HepG2 (cell line): ENCODE data around the gene TIAM1. TPM values are rescaled to one million over a fixed set of nuclear protein-coding genes. Genes with fewer than 3 reads are reported as not detected.

ENCODE experiments used
- ATAC-seq: fragments of 200-7000 bp; cut with Tn5 transposase; 3 replicates; pipeline ENCODE4 v1.9.1; 2020; ENCODE audit warnings: mild to moderate bottlenecking, moderate library complexity
- BruUV-seq: library from RNA; stranded (reverse); fragments of 400-500 nt; replicated peaks from 2 replicates; lab custom pipeline; 2021; lab: Mats Ljungman, UMichigan
- CTCF ChIA-PET: fragments of 300-600 bp; formaldehyde crosslinking; extraction: SDS; loops from one replicate; lab custom pipeline; 2021; ENCODE audit warnings: low total read pairs, inconsistent platforms, low intra/inter-chr PET ratio; lab: Yijun Ruan, JAX
- POLR2A ChIA-PET: fragments of 350-600 bp; sonication (Branson Sonifier 250); formaldehyde crosslinking; loops from one replicate; lab custom pipeline; 2020; ENCODE audit warnings: antibody characterized with exemption, inconsistent platforms; lab: Yijun Ruan, JAX
- DNase-seq: peaks from one replicate; pipeline ENCODE4 v3.0.0-alpha.2; 2015; ENCODE audit warnings: low spot score
- FAIRE-seq: peaks from 3 replicates; lab custom pipeline; 2011; peaks lifted over from hg19 to GRCh38; lab: Jason Lieb, UNC
- H2AFZ ChIP-seq: one replicate; pipeline ENCODE4 v1.6.1; 2011; ENCODE audit warnings: low read length, inconsistent platforms
- H3K27ac ChIP-seq: fragments of 300-600 bp; 3 replicates; pipeline ENCODE4 v1.8.0; 2011; ENCODE audit warnings: mixed run types, mild to moderate bottlenecking, mixed read lengths, low read length, inconsistent platforms; ENCODE audit not compliant: insufficient read depth; ENCODE audit errors: extremely low read length
- H3K27me3 ChIP-seq, 2 experiments: fragments of 200-600 bp in 1 of 2; 2 replicates in 1 of 2; 3 replicates in 1 of 2; pipeline versions ENCODE4 v1.6.0 to v1.8.0; 2011; ENCODE audit warnings: low read length in 2 of 2, mild to moderate bottlenecking in 2 of 2, moderate library complexity in 2 of 2, inconsistent platforms in 1 of 2; ENCODE audit not compliant: insufficient read depth in 2 of 2, control insufficient read depth in 1 of 2
- H3K36me3 ChIP-seq, 2 experiments: fragments of 200-600 bp in 1 of 2; replicated peaks in 1 of 2; 2 replicates in 1 of 2; 3 replicates in 1 of 2; pipeline versions ENCODE4 v1.5.1 to v1.8.0; 2011; ENCODE audit warnings: low read length in 2 of 2, inconsistent platforms in 1 of 2; ENCODE audit not compliant: insufficient read depth in 2 of 2, control insufficient read depth in 1 of 2
- H3K4me1 ChIP-seq: 2 replicates; pipeline ENCODE4 v1.5.1; 2012; ENCODE audit warnings: low read length, inconsistent platforms; ENCODE audit not compliant: insufficient read depth
- H3K4me2 ChIP-seq: 2 replicates; pipeline ENCODE4 v1.6.0; 2011; ENCODE audit warnings: low read depth, low read length, inconsistent platforms
- H3K4me3 ChIP-seq, 3 experiments: fragments of 200-600 bp in 1 of 3; sonication (generic), shearing (Covaris generic) in 1 of 3; replicated peaks in 1 of 3; 2 replicates each; pipeline ENCODE4 v1.5.1; 2011 to 2016; ENCODE audit warnings: low read length in 3 of 3, inconsistent platforms in 2 of 3, low read depth in 2 of 3, mild to moderate bottlenecking in 2 of 3, control low read depth in 1 of 3, mixed read lengths in 1 of 3; ENCODE audit not compliant: insufficient read depth in 1 of 3
- H3K79me2 ChIP-seq: one replicate; pipeline ENCODE4 v1.6.1; 2011; ENCODE audit warnings: low read length, inconsistent platforms; ENCODE audit not compliant: insufficient read depth
- H3K9ac ChIP-seq: 2 replicates; pipeline ENCODE4 v1.6.0; 2011; ENCODE audit warnings: mild to moderate bottlenecking, low read depth, low read length, inconsistent platforms; ENCODE audit not compliant: insufficient read depth
- H3K9me3 ChIP-seq: 2 replicates; pipeline ENCODE4 v1.5.1; 2012; ENCODE audit warnings: mild to moderate bottlenecking, low read length
- H4K20me1 ChIP-seq: 2 replicates; pipeline ENCODE4 v1.6.0; 2011; ENCODE audit warnings: inconsistent platforms, mild to moderate bottlenecking, low read length, moderate library complexity; ENCODE audit not compliant: insufficient read depth
- CEBPB ChIP-seq: IDR thresholded peaks from 2 replicates; pipeline ENCODE4 v1.6.1; 2011; ENCODE audit warnings: low read depth, low read length, improper control_type of control experiment, borderline replicate concordance
- MTF2 ChIP-seq: sonication (generic); formaldehyde crosslinking; IDR thresholded peaks from 2 replicates; pipeline ENCODE4 v1.5.0; 2020; ENCODE audit warnings: missing genetic modification reagents, borderline replicate concordance
- PHB2 ChIP-seq: fragments of 450-650 bp; IDR thresholded peaks from 2 replicates; pipeline ENCODE4 v1.6.1; 2018; ENCODE audit not compliant: partially characterized antibody
- SETDB1 ChIP-seq: sonication (generic); formaldehyde crosslinking; IDR thresholded peaks from 2 replicates; pipeline ENCODE4 v1.5.1; 2020; ENCODE audit warnings: missing genetic modification reagents, mild to moderate bottlenecking, borderline replicate concordance
- TEF ChIP-seq: sonication (generic); formaldehyde crosslinking; IDR thresholded peaks from 2 replicates; pipeline ENCODE4 v1.5.0; 2020; ENCODE audit warnings: missing genetic modification reagents
- TIGD3 ChIP-seq: sonication (generic); formaldehyde crosslinking; IDR thresholded peaks from 2 replicates; pipeline ENCODE4 v1.5.1; 2020; ENCODE audit warnings: mild to moderate bottlenecking, missing genetic modification reagents, borderline replicate concordance
- ZNF101 ChIP-seq: sonication (generic); formaldehyde crosslinking; IDR thresholded peaks from 2 replicates; pipeline ENCODE4 v1.4.0; 2020; ENCODE audit warnings: mild to moderate bottlenecking, low read depth, missing genetic modification reagents, borderline replicate concordance
- WGBS: methylation state at CpG from one replicate; pipeline ENCODE4 v1.1.6; 2017; ENCODE audit warnings: low lambda C conversion rate; 5-methylcytosine and 5-hydroxymethylcytosine counted together
- in situ Hi-C: cut with HindIII; loops from 2 replicates; pipeline ENCODE4 v1.10.0; 2017; ENCODE audit warnings: low pct_unique_long_range_greater_than_20kb; ENCODE audit not compliant: extremely low pct_ligation_motif_present
- intact Hi-C: fragments of 100-400 bp; cut with micrococcal nuclease; formaldehyde crosslinking; loops from one replicate; pipeline ENCODE4 v1.10.0; 2022; ENCODE audit not compliant: unreplicated experiment
- polyA plus RNA-seq, 8 experiments: library from polyadenylated mRNA; depleted of rRNA in 3 of 8; stranded (reverse) in 7 of 8; unstranded in 1 of 8; fragments of >200 nt; fragmentation: Illumina TruSeq in 4 of 8; extraction: Trizol in 4 of 8; gene quantifications; 2 replicates each; pipeline versions ENCODE4 v1.2.1 to v1.2.3, GENCODE V29; 2011 to 2016; ENCODE audit warnings: low read depth in 4 of 8, missing spikeins in 1 of 8, mixed read lengths in 1 of 8; ENCODE audit not compliant: insufficient read depth in 1 of 8
- total RNA-seq, 5 experiments: library from RNA; depleted of rRNA; stranded (reverse); fragments of >200 nt; fragmentation: Illumina TruSeq; extraction: Trizol; gene quantifications; 2 replicates each; pipeline ENCODE4 v1.2.3, GENCODE V29; 2016; ENCODE audit warnings: low read depth in 1 of 5

Gene TIAM1
- total and polyA plus RNA-seq, 2 of the 13 experiments (the other 11 are each of a cell fraction or from before 2014, with no cell fraction given) = 0.13 to 0.24 TPM

- Histone ChIP-seq H3K4me3 (no peak overlapping the region), H3K4me2 (no peak overlapping the region), H2AFZ (no peak overlapping the region), H3K9me3 (0 out of 2 replicates have a peak, but pooled peaks cover 28% of the 10 kb centered on the region), H3K27ac (no peak overlapping the region), H3K27me3 (no peaks in the 10 kb centered on the region), H3K79me2 (no peaks in the 10 kb centered on the region), H3K36me3 (no peaks in the 10 kb centered on the region), H4K20me1 (no peaks in the 10 kb centered on the region), H3K9ac (no peak overlapping the region), H3K4me1 (no peaks in the 10 kb centered on the region)
- in situ Hi-C loops (loop anchor here (25.0 kb wide), 3 partner anchors 739 to 1989 kb away; partner anchors contain the start of genes KRTAP23-1 and KRTAP27-1), intact Hi-C loops (no loop called here)
- no peak for ATAC-seq
- FAIRE-seq = no peak
- TF ChIP-seq CEBPB (peak; percentile 88), TIGD3 (no peak), PHB2 (no peak), MTF2 (no peak), TEF (CRISPR knock-in tag) (no peak), ZNF101 (CRISPR knock-in tag) (no peak), SETDB1 (CRISPR knock-in tag) (no peak)
- DNase-seq = no peak
- POLR2A ChIA-PET = no interaction called here
- CTCF ChIA-PET = no interaction called here
- BruUV-seq = no TSS peak
- 26% methylated on average over 6 of the region's 6 CpGs for WGBS
Observed at GRCh38 chr21:31075848-31076247, 268.2 kb downstream of the TIAM1 start.
